HPDE6-E6E7 (cell line): Measurements from ENCODE around the gene EFCAB8.
"Not testable (repeated sequence)": the region's sequence is repeated elsewhere in the genome, so short reads cannot be mapped to it uniquely, and the experiment has no call there.

Source experiments
- DNase-seq: peaks from one replicate; pipeline ENCODE4 v3.0.0; 2011; ENCODE audit warnings: missing footprints; ENCODE audit errors: extremely low spot score

EFCAB8 gene

GRCh38 chr20:32973077-32973717, 114.5 kb downstream of the EFCAB8 start:
- DNase-seq, result no peak

DNA sequence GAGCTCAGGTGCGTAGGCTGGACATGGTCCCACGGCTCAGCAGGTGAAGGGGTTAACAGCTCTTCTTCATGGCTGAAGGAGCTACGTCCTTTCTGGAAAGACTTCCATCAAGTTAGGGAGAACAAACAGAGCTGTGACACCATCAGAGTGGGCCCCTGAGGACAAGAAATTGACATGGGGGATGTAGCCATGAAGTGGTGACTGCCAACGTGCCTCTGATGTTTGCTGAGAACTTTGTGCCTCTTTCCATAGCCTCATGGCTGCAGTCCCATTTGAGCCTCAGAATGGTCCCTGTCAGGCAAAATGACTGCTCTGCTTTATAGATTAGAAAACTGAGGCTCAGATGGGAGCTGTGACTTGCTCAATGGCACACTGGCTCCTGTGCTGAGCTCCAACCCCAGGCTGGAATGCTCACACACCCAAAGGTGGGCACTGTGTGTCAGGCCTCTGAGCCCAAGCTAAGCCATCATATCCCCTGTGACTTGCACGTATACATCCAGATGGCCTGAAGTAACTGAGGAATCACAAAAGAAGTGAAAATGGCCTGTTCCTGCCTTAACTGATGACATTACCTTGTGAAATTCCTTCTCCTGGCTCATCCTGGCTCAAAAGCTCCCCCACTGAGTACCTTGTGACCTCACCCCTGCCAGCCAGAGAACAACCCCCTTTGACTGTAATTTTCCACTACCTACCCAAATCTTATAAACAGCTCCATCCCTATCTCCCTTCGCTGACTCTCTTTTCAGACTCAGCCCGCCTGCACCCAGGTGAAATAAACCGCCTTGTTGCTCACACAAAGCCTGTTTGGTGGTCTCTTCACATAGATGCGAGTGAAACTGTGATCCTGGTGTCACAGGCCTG, 115.7 kb downstream of the EFCAB8 start:
- DNase-seq, result not testable (repeated sequence)

DNA sequence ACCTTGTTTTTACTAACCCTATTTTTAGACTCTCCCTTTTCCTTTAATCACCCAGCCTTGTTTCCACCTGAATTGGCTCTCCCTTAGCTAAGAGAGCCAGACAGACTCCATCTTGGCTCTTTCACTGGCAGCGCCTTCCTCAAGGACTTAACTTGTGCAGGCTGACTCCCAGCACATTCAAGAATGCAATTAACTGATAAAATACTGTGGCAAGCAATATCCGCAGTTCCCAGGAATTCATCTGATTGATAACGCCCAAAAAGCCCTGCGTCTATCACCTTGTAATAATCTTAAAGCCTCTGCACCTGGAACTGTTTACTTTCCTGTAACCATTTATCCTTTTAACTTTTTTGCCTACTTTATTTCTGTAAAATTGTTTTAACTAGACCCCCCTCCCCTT, 116.4 kb downstream of the EFCAB8 start:
- DNase-seq, result not testable (repeated sequence)

GRCh38 chr20:32975698-32976674, 117.3 kb downstream of the EFCAB8 start:
- no peak for DNase-seq

GRCh38 chr20:32976746-32977145, 118.0 kb downstream of the EFCAB8 start:
- DNase-seq, result no peak

DNA sequence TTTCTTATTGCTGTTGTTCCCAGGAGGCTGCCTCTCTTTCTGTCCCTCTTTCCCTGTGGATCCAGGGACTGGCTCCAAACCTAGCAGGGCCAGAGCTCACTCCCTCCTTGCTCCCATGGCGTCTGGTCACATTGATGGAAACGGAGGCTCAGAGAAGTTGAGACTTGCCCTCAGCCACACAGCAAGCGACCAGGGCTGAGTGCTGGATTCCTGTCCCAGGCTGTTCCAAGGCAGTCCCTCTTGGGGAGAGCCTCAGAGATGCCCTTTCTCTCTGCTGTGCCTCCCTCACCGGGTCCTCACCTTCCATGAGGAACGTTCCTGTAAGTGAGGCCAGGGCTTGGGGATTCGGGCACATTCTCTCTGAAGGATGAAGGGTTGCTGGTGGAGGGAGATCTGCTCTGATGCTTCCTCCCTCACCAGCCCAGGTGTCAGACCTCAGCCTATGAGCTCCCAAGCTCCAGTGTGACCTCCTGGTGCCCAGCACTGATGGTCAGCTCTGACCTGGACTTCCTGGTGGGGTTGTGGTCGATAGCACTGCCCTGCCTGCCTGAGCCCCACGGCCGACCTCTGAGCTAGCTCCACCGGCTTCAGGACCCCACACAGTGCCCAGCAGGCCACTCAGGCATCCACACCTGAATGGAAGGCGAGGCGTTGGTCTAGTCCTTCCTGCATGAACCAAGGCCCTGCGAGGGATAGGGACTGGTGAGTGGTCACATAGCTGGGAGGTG, 118.7 kb downstream of the EFCAB8 start:
- no peak for DNase-seq

DNA sequence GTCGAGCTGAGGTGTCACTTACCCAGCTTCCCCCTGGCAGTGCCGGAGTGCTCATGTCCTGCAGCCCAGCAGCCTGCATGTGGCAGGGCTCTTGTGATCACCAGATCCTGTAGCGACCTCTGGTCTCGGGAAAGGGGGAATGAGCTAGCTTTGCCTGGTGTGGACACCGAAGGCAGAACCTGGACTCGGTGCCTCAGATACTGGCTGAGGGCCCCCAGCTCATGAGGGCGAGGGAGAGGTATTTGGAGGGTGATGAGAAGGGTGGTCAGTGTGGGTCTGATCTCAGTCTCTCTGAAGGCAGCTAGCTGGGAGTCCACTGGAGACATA, 119.2 kb downstream of the EFCAB8 start:
- no peak for DNase-seq

GRCh38 chr20:32979201-32979998, 120.7 kb downstream of the EFCAB8 start:
- no peak for DNase-seq

GRCh38 chr20:32980131-32980941, 121.6 kb downstream of the EFCAB8 start:
- DNase-seq, result no peak

DNA sequence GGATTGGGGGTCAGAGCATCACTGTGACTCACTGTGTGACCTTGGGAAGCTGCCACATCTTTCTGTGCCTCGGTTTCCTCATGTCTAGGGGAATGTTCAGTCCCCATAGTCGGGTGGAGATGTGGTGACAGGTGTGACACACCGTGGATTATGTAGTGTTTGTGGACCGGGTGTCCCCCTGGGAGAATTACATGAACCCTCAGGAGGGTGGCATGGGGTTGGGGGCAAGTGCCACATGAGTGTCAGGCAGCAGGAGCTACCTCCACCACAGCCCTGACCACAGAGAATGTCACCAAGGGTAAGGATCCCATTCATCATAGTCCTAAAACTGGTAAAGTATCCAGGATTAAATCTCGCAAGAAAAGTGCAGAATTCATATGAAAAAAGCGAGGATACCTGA, 122.3 kb downstream of the EFCAB8 start:
- DNase-seq, result no peak

GRCh38 chr20:32982617-32983458, 124.1 kb downstream of the EFCAB8 start:
- no peak for DNase-seq

DNA sequence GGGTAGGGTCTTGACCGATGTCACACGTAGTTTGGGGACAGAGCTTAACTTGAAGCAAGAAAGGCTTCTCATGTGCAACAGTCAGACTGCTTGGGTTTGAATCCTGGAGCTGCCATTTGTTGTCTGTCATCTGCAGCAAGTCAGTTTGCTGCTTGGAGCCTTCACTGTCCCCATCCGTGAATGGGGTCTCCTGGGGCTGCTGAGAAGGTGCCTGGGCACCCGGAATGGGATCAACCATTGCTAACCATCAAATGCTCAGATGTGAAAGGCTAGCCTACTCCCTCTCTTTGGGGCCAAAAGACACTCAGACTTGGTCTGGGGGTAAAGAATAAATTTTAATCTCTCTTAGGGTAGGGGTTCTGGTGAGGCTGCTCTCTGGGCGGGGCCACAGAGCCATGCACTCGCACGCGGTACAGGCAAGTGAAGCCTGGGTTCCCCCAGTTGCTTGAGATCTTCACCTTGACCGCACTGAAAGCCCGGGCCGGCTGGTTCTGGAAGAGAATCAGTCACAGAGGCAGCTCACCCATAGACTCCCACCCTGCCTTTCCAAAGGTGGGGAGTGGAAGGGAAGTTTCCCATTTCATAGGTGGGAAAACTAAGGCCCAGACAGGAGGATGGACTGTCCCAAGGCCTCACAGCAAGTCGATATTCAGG, 124.9 kb downstream of the EFCAB8 start:
- no peak for DNase-seq

DNA sequence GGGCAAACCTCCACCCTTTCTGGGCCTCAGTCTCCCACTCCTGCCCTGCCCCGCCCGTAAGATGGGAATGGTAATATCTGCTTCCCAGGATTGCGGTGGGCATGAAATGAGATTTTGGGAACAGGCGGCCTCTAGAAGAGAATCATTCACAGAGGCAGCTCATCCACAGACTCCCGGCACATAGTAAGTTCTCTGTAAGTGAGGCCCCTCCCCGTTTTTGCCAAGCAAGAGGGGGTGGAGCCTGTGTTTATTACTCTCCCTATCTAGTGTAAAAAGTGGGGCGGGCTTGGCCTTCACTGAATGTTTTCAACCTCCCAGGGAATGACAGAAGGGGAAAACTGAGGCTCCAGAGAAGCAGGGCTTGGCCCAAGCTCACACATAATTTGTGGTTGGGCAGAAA, 125.5 kb downstream of the EFCAB8 start:
- DNase-seq, result no peak

- DNase-seq, result no peak
These were observed 126.1 kb downstream of the EFCAB8 start for GRCh38 chr20:32984631-32985354.

DNA sequence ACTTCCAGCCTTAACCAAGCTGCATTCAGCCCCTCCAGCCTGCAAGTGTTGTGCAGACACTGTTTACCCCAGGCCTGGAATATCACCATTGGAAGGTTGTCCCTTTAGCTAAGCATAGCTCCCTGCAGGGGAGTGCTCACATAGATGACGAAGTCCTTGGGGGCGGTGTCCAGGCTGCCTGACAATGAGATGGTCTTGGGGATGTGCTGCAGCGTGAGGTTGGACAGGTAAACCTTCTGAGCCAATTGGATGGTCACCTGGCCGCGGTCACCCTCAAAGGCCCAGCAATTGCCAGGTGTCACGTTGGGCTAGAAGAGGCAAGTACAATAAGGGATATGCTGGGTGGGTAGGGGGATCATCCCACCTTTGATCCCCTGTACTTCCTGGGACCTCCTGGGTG, 126.9 kb downstream of the EFCAB8 start:
- no peak for DNase-seq

DNA sequence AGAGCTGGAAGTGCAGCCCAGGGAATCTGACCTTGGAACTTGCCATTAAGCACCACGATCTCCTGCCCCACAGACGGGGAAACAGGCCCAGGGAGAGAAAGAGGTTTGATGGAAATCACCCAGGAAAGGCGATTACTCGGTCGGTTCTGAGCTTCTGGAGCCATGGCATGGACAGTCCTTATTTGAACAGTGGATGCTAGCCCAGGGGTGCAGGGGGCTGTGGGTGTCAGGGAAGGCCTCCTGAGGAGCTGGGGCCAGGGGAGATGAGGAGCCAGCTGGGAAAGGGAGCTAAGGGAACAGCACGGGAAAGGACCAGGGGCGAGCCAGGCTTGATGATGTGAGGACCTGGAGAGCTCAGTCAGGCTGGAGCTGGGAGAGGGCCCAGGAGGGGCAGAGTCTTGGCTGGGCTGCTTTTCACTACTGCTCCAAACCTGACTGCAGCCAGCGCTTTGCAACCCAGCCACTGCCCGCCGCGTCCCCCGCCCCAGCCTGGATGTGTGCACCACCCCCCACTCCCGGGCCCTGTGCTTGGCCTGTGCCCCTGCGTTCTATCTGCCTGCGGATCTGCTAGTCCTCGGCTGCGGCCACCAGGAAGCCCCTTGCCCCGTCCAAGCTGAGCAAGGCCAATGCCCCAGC, 127.7 kb downstream of the EFCAB8 start:
- no peak for DNase-seq
